AG09309 (cell line): Measurements from ENCODE around the gene PEAR1.

Experiments
- DNase-seq: peaks from one replicate; pipeline ENCODE4 v3.0.0-alpha.2; 2010; ENCODE audit warnings: low read depth
- H3K4me3 ChIP-seq: 2 replicates; pipeline ENCODE4 v1.5.1; 2011; ENCODE audit warnings: mild to moderate bottlenecking, low read depth, low read length, moderate library complexity; ENCODE audit not compliant: control insufficient read depth
- CTCF ChIP-seq: IDR thresholded peaks from 2 replicates; pipeline ENCODE4 v1.5.1; 2011; ENCODE audit warnings: mild to moderate bottlenecking, low read depth, low read length, inconsistent platforms; ENCODE audit not compliant: insufficient read depth, control insufficient read depth; ENCODE audit errors: missing control alignments

The PEAR1 gene

GRCh38 chr1:156859523-156860112, 33.9 kb upstream of the PEAR1 start:
- H3K4me3 ChIP-seq: peak overlapping the region; percentile 42
- no peak for DNase-seq
- TF ChIP-seq CTCF: no peak

DNA sequence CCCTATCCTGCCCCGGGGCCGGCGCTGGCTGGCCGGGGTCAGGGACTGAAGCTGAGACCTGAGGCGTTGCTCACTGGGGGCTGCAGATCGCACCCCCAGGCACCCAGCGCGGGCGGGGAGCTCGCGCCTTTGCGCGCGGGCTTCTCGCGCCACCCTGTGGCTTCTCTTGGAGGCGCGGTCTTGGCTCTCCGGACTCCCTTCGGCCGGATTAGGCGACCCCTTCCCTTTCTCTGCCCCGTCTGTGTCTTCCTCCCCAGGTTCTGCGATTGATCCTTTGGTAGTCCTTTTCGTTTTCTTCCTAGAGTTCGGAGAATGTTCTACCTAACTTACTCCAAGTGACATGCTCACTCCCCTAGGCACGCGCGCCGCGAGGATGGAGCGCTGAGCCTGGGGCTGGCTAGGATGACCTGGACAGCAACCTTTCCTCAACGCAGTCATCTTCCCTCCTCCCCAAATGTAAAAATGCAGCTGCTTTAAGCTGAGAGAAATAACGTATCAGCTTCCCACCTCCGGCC, 33.3 kb upstream of the PEAR1 start:
- peak overlapping the region; percentile 42 for H3K4me3 ChIP-seq
- peak; percentile 86 for TF ChIP-seq CTCF

GRCh38 chr1:156860628-156861423, 32.7 kb upstream of the PEAR1 start, which contains the start of gene NTRK1:
Gene NTRK1 (plus strand): TSS chr1:156860865. CDS start chr1:156860935, 70 bp downstream.
- no peak for DNase-seq
- H3K4me3 ChIP-seq: peak within 1 kb of the TSS; percentile 42
- no peak for TF ChIP-seq CTCF

More for the DNA sequence above, 33.3 kb upstream of the PEAR1 start:
- no peak for DNase-seq

- H3K4me3 ChIP-seq: no peak overlapping the region
- DNase-seq: no peak
- no peak for TF ChIP-seq CTCF
These were observed 30.9 kb upstream of the PEAR1 start for GRCh38 chr1:156862584-156862983.

DNA sequence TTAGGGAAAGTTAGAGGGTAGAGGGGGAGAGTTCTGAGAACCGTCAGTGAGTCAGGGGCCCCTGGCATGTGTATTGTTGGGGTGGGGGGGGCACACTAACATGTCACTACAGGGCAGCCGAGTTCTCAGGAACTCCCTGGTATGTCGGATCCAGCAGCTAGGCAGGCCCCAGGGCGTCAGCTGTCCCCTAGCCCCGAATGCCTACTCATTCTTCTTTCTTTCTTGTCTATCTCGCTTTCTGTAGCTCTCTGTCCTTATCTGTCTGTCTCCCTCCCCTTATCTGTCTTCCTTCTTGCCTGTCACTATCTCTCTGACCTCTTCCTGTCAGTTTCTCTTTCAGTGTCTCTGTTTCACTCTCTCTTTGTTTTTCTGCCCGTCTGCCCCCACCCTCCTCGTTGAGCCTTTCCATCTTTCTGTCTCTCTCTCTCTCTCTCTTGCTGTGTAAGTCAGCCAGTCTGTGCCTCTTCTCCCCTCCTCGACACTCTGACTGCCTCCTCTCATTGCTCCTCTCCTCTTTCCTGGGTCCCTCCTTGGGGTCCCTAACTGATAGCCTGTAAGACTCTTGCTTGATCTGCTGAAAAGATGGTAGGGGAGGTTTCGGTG, 30.4 kb upstream of the PEAR1 start:
- no peak for DNase-seq
- no peak for TF ChIP-seq CTCF
- no peak overlapping the region for H3K4me3 ChIP-seq

DNA sequence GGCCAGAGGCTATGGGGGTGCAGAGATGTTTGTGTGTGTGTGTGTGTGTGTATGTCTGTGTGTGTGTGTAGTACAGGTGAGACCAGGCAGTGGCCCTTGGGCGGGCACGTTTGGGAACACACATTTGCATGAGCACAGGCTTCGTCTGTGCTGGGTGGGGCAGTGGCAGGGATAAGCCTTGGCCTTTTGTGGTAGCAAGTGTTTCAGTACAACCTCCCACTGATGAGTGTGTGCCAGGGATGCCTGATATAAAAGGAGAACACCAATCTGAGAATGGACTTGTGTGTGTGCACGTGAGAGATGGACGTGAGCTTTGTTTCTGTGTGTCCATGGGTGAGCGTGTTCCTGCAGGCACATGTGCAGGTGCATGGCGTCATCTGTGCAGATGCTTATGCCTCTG, 29.9 kb upstream of the PEAR1 start:
- no peak for DNase-seq
- no peak for TF ChIP-seq CTCF
- no peak overlapping the region for H3K4me3 ChIP-seq
